Smooth muscle cell (in vitro differentiated cells): ENCODE data around the gene IRAK2. TPM values are rescaled to one million over a fixed set of nuclear protein-coding genes. Genes with fewer than 3 reads are reported as not detected.

Source experiments
- DNase-seq: peaks from one replicate; lab custom pipeline; 2025; ENCODE audit not compliant: unreplicated experiment; lab: John Stamatoyannopoulos, UW
- H2AFZ ChIP-seq: fragments of 200-600 bp; sonication (generic); 2 replicates; pipeline ENCODE4 v1.6.0; 2016; ENCODE audit warnings: antibody characterized with exemption, low read depth, mild to moderate bottlenecking
- H3F3A ChIP-seq: fragments of 200-600 bp; sonication (generic); 2 replicates; pipeline ENCODE4 v1.6.0; 2017; ENCODE audit warnings: antibody characterized with exemption, low read depth
- H3K27ac ChIP-seq: fragments of 200-600 bp; sonication (generic); 2 replicates; pipeline ENCODE4 v1.5.1; 2016; ENCODE audit warnings: low read depth, mild to moderate bottlenecking
- H3K27me3 ChIP-seq: fragments of 200-600 bp; sonication (generic); 2 replicates; pipeline ENCODE4 v1.6.1; 2016; ENCODE audit warnings: low read depth, mild to moderate bottlenecking
- H3K36me3 ChIP-seq: fragments of 200-600 bp; sonication (generic); 2 replicates; pipeline ENCODE4 v1.5.1; 2016; ENCODE audit warnings: low read depth
- H3K4me1 ChIP-seq: fragments of 200-600 bp; sonication (generic); 2 replicates; pipeline ENCODE4 v1.5.1; 2016; ENCODE audit warnings: low read depth
- H3K4me2 ChIP-seq: fragments of 200-600 bp; sonication (generic); 2 replicates; pipeline ENCODE4 v1.6.0; 2016; ENCODE audit warnings: mild to moderate bottlenecking
- H3K4me3 ChIP-seq: fragments of 200-600 bp; sonication (generic); 2 replicates; pipeline ENCODE4 v1.5.1; 2016; ENCODE audit warnings: mild to moderate bottlenecking
- H3K79me2 ChIP-seq: fragments of 200-600 bp; sonication (generic); 2 replicates; pipeline ENCODE4 v1.6.0; 2016; ENCODE audit warnings: low read depth, mild to moderate bottlenecking
- H3K9ac ChIP-seq: fragments of 200-600 bp; sonication (generic); 2 replicates; pipeline ENCODE4 v1.6.0; 2016; ENCODE audit warnings: low read depth
- H3K9me3 ChIP-seq: fragments of 200-600 bp; sonication (generic); replicated peaks from 2 replicates; pipeline ENCODE4 v1.5.1; 2016; ENCODE audit warnings: low read depth
- H4K20me1 ChIP-seq: fragments of 200-600 bp; sonication (generic); 2 replicates; pipeline ENCODE4 v1.6.0; 2016; ENCODE audit warnings: low read depth
- CTCF ChIP-seq: fragments of 200-600 bp; sonication (generic); IDR thresholded peaks from 2 replicates; pipeline ENCODE4 v1.5.1; 2017; ENCODE audit warnings: borderline replicate concordance, mild to moderate bottlenecking, antibody characterized with exemption; ENCODE audit not compliant: insufficient read depth, poor library complexity, severe bottlenecking
- WGBS: methylation state at CpG from one replicate; pipeline ENCODE4 v1.1.7; 2016; ENCODE audit warnings: low lambda C conversion rate; 5-methylcytosine and 5-hydroxymethylcytosine counted together
- polyA plus RNA-seq: library from polyadenylated mRNA; unstranded; fragments of >200 nt; fragmentation: Nextera tagmentation; extraction: Ambion mirVana; gene quantifications from 2 replicates; pipeline ENCODE4 v1.2.1, GENCODE V29; 2016
- total RNA-seq: library from RNA; depleted of rRNA; stranded (reverse); fragments of >200 nt; gene quantifications from 2 replicates; pipeline ENCODE4 v1.2.3, GENCODE V29; 2014

The IRAK2 gene
- total and polyA plus RNA-seq, 2 experiments from 2014 or later: 3.3 to 3.4 TPM

GRCh38 chr3:10187290-10187876, 22.7 kb downstream of the IRAK2 start:
- no peak for DNase-seq
- Histone ChIP-seq H3K36me3 (no peaks in the 10 kb centered on the region), H3K4me2 (no peak overlapping the region), H3K4me3 (no peak overlapping the region), H3K27me3 (no peaks in the 10 kb centered on the region), H3K4me1 (peaks cover 8% of the 10 kb centered on the region), H2AFZ (no peak overlapping the region), H3K27ac (no peak overlapping the region), H3F3A (peaks cover 8% of the 10 kb centered on the region), H3K9ac (no peak overlapping the region), H3K79me2 (no peaks in the 10 kb centered on the region), H3K9me3 (no peaks in the 10 kb centered on the region), H4K20me1 (no peaks in the 10 kb centered on the region)
- TF ChIP-seq CTCF: no peak
- 89% methylated on average over 4 of the region's 4 CpGs for WGBS

DNA sequence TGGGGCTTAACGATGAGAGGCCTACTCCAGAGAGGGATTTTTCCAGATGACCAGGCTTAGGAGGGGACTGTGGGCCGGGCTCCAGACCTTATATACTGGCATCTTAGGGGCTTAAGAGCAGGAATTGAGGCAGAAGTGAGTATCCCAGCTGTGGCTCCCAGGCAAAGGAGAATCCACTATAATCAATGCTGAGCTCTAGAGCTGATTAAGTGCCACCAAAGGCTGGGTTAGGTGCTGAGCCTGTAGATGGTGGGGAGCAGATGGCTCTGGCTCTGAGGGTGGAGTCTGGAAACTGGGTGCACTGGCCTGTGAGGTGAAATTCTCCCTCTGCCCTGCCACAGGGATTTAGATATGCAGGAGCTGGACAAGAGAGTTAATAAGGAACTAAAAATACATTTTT, 23.2 kb downstream of the IRAK2 start:
- Histone ChIP-seq H3K36me3 (no peaks in the 10 kb centered on the region), H3K4me3 (no peak overlapping the region), H3F3A (peaks cover 13% of the 10 kb centered on the region), H2AFZ (no peak overlapping the region), H4K20me1 (no peaks in the 10 kb centered on the region), H3K9me3 (no peaks in the 10 kb centered on the region), H3K4me1 (peaks cover 8% of the 10 kb centered on the region), H3K27ac (no peak overlapping the region), H3K79me2 (no peaks in the 10 kb centered on the region), H3K27me3 (no peaks in the 10 kb centered on the region), H3K9ac (no peak overlapping the region), H3K4me2 (no peak overlapping the region)
- TF ChIP-seq CTCF: no peak
- no peak for DNase-seq
- WGBS: 58% methylated on average over 2 of the region's 2 CpGs

- H3K4me3 ChIP-seq: no peak overlapping the region
- no peaks in the 10 kb centered on the region for H3K9me3 ChIP-seq
- H3K27ac ChIP-seq: no peak overlapping the region
- no peak overlapping the region for H3K9ac ChIP-seq
- WGBS: 96% methylated on average over 11 of the region's 11 CpGs
- H3F3A ChIP-seq: peaks cover 21% of the 10 kb centered on the region
- H3K79me2 ChIP-seq: no peaks in the 10 kb centered on the region
- no peak overlapping the region for H2AFZ ChIP-seq
- H3K27me3 ChIP-seq: no peaks in the 10 kb centered on the region
- H4K20me1 ChIP-seq: no peaks in the 10 kb centered on the region
- H3K4me2 ChIP-seq: no peak overlapping the region
- H3K36me3 ChIP-seq: no peaks in the 10 kb centered on the region
- peaks cover 9% of the 10 kb centered on the region for H3K4me1 ChIP-seq
- TF ChIP-seq CTCF: no peak
- no peak for DNase-seq
These were observed 24.3 kb downstream of the IRAK2 start for GRCh38 chr3:10188804-10189556.
